CD4-positive, alpha-beta T cell treated with Interleukin-4 for 4 hours (primary cell): ENCODE measurements around the gene PTPN1.
"Not testable (repeated sequence)": the region's sequence is repeated elsewhere in the genome, so short reads cannot be mapped to it uniquely, and the experiment has no call there.

Source experiments
- DNase-seq: peaks from one replicate; pipeline ENCODE4 v3.0.0-alpha.2; 2020

Gene PTPN1

DNA sequence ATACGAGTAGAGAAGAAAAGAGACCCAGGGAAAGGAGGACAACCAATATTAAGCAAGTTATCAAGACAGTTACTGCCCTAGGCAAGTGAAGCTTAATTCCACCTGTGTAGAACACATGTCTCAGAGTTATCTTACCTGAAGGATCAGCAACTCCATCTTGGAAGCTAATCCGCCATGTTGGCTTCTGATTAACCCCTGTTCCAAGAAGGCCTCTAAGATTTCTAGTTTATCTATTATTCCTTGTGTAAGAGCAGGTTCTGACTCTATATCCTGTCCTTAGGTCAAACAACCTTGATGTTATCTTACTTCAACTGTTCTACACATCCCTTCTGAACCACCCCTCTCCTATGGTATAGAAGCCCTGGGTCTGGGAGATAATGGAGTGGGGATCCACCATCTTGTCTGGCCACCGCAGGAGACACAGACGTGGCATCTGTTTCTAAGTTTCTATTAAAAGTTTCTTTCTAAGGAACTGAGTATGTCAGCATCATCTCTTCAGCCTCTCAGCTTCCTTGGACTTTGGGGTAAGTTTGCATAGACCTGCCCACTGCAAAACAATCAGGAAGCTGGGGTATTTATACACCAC, 27.7 kb upstream of the PTPN1 start:
- no peak for DNase-seq

DNA sequence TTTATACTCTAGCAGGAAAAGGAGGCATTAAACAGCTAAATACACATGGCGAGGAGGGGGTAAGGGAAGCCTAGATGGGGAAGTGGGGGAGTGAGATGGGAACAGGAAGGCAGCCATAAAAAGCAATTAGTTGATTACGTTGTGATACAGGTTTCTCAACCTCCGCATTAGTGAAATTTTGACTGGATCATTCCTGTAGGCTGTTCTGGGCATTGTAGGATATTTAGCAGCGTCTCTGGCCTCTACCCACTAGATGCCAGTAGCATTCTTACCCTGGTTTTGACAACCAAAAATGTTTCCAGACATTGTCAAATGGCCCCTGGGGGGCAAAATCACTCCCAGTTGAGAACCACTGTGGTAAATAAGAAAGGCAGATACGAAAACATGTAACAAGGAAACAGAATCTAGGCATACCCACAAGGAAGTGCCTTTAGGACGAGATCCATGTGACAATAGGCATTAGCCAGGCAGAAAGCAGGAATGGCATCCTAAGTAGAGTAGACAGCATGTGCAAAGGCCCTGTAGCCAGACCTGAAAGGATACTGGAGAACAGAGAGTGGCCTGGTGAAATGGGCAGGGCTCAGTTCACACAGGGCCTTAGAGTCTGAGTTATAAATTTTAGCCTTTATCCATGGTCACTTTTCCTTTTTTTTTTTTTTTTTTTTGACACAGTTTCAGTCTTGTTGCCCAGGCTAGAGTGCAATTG, 25.8 kb upstream of the PTPN1 start:
- DNase-seq: no peak

DNA sequence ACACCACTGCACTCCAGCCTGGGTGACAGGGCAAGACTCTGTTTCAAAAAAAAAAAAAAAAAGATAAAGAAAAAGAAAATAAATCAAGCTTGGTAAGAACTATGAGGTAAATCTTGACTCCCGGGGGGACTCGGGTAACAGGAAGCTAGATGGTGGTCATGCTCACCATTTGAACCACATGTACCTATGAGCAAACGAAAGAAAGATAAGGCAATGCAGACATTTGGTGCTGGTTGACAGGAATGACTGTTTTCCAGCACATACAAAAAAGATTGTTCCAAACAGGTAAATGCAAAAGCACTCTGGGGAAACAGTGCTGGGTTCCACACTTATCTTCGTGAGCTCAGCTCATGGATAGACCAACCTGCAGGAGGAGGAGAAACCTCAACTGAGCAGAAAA, 22.8 kb upstream of the PTPN1 start:
- DNase-seq: no peak

DNA sequence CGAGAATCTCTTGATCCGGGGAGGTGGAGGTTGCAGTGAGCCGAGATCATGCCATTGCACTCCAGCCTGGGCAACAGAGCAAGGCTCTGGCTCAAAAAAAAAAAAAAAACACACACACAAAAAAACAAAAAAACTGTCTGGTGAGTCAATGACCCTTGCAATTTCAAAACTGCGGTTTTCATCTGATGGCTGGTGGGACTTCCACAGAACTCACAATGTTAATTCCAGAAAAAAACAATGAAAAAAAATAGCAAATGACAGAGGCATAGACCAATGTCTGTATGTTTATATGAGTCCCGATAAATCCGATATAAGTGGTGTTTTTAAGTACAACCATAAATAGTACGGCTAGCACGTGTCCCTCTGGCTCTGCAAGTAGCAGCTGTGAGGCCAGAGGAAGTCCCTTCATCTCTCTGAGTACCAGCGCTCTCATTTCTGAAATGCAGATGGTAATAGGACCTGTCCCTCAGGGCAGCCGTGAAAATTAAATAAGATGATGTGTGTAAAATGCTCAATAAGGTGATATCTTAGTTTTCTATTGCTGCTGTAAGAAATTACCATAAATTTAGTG, 21.9 kb upstream of the PTPN1 start:
- DNase-seq: no peak

DNA sequence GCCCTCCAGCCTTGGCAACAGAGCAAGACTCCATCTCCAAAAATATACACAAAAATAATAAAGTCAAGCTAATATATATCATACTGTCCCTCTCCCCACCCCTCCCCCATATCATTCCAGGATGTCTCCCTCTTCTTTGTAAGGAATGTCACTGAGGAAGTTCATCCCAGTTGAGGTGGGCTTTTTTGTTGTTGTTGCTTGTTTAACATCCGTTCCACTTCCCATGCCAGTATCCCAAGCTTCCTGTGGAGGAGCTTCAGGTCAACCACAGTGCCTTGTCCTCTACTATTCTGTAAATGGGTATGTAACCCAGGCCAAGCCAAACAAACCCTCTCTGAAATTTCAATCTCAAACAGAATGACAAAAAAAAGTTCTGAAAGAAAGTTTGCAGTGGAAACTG, 19.0 kb upstream of the PTPN1 start:
- no peak for DNase-seq

DNA sequence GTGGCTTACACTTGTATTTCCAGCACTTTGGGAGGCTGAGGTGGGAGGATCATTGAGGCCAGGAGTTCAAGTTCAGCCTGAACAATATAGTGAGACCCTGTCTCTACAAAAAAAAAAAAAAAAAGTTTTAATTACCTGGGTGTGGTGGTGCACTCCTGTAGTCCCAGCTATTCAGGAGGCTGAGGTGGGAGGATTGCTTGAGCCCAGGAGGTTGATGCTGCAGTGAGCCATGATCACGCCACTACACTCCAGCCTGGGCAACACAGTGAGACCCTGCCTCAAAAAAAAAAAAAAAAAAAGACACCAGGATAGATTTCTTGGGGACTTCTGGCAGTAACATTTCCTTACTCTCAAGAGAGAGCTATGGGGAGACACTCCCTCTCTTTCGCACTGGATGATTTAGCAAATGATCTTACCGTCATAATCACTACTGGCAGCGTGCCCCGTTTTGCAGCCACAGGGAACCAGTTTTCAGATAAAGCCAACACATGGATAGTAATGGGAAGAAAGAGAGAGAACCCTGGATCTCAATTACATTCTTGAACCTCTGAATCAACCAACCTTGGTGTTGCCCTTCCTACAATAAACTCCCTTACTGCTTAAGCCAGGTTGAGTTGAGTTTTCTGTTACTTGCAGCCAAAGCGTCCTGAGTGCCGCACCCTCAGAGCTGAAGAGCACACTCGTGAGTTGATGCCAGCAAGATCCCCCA, 18.1 kb upstream of the PTPN1 start:
- no peak for DNase-seq

DNA sequence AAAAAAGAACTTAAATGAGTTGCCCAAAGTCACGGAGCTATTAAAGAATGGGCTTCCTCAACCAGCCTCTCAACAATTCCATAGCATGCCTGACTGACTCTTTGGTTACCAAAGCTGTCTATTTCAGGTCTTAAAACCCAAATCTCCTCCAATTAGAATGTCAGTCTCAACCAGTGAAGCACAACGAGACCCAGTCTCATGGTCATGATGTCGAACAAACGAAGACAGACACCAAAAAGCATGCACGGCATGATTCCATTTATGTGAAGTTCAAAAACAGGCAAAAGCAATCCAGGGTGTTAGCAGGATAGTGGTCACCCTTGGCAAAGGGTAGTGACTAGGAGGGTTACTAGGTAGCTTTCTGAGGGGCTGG, 16.3 kb upstream of the PTPN1 start:
- no peak for DNase-seq

DNA sequence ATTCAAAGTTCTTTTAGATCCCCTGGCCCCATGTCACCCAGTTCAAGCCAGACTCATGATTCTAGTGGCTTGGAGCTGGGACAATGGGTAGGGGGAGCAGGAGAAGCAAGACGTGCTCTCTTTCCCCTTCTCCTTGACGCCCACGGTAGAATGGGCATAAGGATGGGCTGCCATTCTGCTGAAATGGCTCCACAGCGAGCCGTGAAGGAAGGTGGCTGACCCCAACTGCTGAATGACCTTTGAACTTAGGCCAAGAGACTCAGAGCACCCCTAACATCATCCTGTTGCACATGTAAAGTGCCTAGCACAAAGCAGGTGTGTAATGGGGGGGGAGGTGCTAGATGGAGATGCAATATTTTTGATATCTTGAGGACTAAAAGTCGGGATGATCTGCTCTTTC, 15.8 kb upstream of the PTPN1 start:
- no peak for DNase-seq

DNA sequence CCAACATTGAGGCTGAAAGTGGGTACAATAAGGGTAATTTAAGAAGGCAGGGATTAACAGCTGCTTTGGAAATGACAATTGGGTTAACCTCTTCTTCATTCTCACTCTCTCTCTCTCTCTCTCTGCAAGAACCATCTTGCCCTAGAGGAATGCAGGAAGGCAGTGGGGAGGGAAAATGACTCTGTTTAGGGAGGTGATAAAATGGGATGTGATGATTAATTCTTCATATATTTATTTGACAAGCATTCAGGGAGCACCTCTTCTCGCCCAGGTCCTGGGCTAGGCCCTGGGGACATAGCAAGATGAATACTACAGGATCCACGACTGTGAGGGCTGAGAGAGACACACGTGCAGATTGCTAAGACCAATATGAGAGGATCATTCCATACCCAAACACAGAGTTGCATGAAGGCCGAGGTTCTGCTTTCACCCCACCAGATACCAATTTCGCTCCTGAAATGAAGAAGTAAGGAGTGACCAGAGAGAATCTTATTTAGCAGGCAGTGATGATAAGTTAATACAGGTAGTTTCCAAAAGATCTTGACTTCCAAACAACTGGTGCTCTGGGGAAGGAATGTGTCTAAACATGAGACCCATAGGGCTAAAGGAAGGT, 13.3 kb upstream of the PTPN1 start:
- no peak for DNase-seq

DNA sequence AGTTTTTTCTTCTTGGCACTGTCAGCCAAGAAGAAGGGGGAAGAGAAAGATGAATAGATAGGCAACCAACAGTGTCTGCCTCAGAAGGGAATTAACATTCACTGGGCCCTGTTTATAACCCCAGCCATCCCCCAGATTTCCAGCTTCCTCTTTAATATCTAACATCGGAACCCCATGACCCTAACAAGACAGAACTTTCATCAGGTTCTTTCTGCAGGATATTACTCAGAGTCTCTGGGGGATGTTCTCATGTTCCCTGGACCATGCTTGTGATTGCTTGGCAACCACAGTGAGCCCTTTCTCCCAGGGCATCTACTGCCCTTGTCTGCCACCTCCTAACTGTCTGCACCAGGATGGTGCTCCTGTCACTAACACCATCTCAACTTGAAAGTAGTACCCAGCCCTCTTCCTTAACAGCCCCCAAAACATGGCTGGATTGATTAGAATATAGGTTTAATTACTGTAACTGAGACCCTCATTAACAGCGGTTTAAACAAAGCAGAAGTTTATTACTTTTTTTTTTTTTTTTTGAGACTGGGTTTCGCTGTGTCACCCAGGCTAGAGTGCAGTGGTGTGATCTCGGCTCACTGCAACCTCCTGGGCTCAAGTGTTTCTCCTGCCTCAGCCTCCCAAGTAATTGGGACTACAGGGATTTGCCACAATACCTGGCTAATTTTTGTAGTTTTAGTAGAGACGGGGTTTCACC, 12.0 kb upstream of the PTPN1 start:
- DNase-seq: no peak

DNA sequence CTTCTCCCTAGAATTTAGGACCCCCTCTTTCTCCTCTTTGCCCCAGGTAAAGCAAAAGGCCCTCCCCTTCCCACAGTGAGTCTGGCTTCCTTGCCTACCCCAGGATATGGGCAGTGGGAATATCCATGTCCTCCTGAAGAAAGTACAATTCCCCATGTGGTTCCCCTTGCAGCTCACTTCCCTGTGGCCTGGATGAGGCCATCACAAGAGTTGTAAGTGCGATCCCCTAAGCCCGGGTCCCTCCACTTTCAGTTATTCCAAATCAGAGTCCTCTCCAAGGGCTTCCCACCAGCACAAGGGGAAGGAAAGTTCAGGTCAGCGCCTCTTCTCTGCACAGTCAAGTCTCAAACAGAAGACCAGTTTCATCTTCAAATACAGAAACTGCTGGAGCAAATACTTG, 10.2 kb upstream of the PTPN1 start:
- no peak for DNase-seq

DNA sequence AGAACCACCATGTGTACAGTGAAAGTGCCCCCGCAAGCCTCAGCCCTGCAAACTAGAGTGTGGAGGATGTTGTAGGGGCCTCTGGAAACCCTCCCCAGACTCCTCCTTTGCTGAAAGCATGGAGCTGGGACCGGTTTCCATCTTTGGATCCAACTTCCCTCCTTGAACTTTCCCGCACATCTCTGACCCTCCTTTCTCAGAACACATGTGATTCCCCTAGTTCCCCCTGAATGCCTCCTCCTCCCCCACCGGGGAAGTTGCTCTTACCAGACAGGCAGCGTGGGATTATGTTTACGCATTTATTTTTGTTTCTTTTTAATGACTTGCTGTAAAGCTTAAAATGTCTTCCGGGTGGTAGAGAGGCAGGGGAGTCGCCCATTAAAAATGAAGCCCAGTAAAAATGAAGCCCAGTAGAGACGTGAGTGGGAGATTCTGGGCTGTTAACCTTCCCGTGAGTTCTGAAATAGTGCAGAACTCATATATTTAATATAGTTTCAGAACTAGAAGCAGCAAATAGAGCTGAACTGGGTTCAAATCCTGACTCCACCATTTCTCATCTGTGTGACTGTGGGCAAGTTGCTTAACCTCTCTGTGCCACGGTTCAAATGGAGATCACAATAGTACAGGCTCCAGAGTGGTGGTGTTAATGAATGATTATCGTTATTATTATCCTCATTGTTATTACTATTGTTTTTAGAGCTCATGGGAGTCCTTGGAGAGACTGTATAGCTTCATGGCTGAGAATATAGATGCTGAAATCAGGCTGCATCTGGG, 8.0 kb upstream of the PTPN1 start:
- no peak for DNase-seq

DNA sequence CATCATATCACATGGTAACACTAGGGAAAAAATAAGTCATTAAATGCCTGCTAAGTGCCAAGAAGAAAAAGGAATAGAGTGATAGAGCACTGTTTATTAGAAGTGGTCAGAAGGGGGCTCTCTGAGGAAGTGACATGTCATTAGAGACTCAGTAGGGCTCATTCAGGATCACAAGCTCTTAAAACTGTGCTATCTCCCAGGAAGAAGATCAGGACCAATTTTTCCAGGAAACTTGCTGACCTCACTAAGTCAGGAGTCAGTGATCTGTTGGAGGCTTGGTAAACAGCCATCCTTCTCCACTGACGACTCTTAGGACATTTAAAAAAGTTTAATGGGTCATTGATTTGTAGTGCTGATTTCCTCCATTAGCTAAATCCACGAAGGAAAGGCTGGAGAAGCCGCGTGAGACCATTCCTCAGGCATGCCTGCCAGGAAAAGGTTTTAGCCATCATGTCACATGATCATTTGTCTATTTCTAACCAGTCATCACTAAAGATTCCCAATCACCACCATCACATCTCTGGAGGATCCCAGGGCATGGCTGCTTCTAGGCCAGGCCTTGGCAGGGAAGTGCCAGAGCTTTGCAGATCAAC, 5.9 kb upstream of the PTPN1 start:
- no peak for DNase-seq

DNA sequence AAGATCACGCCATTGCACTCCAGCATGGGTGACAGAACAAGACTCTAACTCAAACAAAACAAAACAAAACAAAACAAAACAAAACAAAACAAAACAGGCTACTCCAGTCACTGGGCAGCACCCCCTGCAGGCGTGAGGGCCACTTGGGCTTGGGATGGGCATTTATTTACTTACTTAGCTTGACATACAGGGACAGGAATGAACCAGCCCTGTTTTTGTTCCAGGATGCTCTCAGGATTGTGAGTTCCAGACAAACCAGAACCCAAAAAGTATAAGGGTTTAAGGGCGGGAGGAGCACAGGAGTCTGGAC, 4.0 kb upstream of the PTPN1 start:
- no peak for DNase-seq

DNA sequence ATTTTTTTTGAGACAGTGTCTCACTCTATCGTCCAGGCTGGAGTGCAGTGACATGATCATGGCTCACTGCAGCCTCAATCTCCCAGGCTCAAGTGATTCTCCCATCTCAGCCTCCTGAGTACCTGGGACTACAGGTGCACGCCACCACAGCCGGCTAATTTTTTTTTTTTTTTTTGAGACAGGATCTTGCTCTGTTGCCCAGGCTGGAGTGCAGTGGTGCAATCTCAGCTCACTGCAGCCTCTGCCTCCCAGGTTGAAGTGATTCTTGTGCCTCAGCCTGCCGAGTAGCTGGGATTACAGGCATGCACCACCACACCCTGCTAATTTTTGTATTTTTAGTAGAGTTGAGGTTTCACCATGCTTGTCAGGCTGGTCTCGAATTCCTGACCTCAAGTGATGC, 2.4 kb upstream of the PTPN1 start:
- DNase-seq: not testable (repeated sequence)

DNA sequence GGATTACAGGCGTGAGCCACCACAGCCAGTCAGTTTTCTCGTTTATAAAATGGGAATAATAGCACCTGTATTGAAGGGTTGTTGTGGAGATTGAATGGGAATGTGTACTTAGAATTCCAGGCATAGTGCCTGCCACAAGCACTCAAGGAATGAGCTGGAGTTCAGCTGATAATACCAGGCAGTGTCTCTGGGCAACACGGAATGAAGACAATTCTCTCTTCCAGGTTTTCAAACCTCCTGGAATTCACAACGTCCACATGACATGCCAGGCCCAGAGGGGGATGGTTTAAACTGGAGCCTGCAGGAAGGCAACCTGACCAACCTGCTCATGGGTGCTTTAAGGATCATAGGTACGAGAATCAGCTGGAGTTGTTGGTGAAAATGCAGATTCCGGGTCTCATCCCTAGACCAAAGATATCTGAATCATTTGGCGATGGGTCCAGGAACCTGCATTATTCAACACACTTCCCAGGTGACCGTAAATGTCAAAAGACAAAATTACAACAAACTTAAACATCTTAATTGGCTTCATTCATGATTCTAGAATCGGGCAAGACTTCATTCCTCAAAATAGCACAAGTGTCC, 1.9 kb upstream of the PTPN1 start:
- DNase-seq: no peak

DNA sequence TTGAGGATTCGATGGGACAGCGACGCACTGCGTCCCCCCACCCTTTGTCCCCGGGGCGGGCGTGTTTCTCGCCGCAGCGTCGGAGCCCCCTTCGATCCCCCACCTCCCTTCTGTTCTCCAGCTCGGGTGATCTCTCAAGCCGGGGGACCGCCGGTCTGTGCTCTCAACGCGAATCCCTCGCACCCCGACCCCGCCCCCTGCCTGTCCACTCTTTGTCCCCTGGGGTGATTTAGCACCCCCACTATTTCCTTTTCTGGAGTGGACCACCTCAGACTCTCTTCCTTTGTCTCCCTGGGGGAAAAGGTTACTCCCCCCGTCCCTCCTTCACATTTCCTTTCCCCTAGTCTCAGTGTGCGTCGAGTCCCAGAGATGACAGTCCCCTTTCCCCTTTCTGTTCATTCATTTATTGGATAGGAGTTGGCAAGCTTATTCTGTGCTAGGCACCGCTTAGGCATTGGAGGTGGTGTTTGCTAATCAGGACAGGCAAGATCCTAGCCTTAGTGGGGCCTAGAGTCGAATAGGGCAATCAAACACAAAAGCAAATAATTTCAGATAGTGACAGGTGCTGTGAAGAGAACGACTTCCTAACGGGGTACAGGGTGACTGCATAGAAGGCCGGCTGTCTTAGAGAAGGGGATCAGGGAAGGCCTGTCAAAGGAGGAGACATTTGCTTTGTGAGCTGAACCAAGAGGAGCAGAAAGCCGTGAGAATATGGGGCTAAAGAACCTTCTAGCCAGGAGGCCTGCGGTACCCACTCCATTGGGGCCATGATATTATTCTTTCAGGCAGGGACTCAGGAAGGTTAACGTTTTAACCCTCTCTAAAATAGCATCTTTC, 741 bp downstream of the PTPN1 start:
- no peak for DNase-seq

DNA sequence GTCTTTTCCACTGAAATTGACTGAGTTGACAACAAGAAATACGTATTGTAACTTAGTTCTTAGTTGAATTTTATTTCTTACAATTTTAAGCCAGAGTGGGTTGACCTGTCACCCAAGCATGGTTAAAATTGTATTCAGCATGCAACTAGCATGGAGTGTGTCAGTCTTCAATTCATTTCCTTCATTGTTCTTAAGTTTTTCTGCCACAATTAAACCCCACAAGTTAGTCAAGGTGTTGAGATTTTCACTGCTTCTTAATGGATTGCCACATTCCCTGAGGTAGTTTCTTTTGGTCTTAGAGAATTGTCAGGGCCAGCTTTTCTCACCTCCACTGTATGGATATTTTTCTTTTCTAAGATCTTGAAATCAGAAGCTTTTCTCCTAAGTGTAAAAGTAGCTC, 2.1 kb downstream of the PTPN1 start:
- no peak for DNase-seq

DNA sequence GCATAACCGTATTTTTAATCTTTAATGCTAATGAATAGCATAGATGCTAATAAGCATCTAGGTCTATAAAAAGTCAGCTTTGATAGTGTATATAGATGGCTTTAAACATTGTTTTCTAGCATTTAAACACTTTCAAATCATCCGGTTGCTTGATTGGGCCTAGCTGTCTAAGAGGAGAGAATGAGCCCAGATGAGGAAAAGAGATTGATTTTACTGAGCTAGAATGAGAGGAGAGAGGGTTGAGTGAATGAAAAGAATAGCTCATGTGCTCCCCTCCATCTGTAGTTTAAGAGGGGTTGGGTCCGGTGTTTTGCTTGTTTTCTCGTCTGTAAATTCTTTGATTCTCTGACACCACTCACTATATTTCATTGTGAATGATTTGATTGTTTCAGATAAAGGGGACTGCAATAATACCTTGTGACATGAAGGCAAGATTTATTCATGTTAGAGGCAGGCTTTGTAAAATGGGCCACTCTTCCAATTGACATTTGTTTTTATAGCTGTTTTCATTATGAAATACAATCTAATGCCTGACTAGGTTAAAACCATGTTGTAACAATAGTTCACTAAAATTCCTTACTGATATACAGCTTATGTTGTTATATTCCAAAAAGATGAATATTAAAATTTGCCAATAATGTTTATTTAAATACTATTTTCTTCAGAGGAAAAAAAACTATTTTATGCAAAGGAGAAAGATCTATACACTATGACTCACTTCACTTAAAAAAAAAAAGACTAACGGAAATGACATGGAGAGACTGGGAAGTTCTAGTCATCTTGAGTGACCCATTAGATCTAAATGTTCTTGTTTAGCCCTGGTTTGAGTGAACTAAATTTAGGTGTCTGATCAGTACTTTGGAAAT, 3.2 kb downstream of the PTPN1 start:
- DNase-seq: no peak

DNA sequence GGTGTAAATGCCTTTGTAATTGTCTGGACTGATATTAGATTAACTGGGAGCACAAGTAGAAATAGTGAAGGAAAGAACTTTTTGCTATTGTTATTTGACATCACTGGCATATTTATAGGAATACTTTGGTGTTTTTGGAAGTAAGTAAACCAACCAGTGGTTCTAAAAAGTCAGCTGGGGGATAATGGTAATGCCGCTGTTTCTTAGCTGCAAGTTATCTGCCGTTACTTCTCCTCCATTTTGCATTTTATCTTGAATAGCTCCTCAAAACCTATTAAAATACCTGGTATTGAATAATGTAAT, 3.8 kb downstream of the PTPN1 start:
- DNase-seq: no peak
